Hepatocyte (in vitro differentiated cells): ENCODE data around the gene PIP5K1C. TPM values are rescaled to one million over a fixed set of nuclear protein-coding genes. Genes with fewer than 3 reads are reported as not detected.

Source experiments
- DNase-seq: peaks from one replicate; pipeline ENCODE4 v3.0.0-alpha.2; 2016; ENCODE audit warnings: low spot score
- H2AFZ ChIP-seq: fragments of 200-600 bp; sonication (generic); 2 replicates; pipeline ENCODE4 v1.6.0; 2016; ENCODE audit warnings: antibody characterized with exemption, mild to moderate bottlenecking
- H3K27ac ChIP-seq: fragments of 200-600 bp; sonication (generic); 2 replicates; pipeline ENCODE4 v1.5.1; 2016; ENCODE audit warnings: mild to moderate bottlenecking
- H3K27me3 ChIP-seq: fragments of 200-600 bp; sonication (generic); 2 replicates; pipeline ENCODE4 v1.6.1; 2016
- H3K36me3 ChIP-seq: fragments of 200-600 bp; sonication (generic); replicated peaks from 2 replicates; pipeline ENCODE4 v1.5.1; 2016; ENCODE audit warnings: low read depth; ENCODE audit not compliant: insufficient read depth
- H3K4me1 ChIP-seq: fragments of 200-600 bp; sonication (generic); 2 replicates; pipeline ENCODE4 v1.5.1; 2016; ENCODE audit warnings: mild to moderate bottlenecking, moderate library complexity; ENCODE audit not compliant: insufficient read depth
- H3K4me2 ChIP-seq: fragments of 200-600 bp; sonication (generic); 2 replicates; pipeline ENCODE4 v1.6.0; 2016
- H3K4me3 ChIP-seq: fragments of 200-600 bp; sonication (generic); 2 replicates; pipeline ENCODE4 v1.5.1; 2016; ENCODE audit warnings: mild to moderate bottlenecking
- H3K79me2 ChIP-seq: fragments of 200-600 bp; sonication (generic); 2 replicates; pipeline ENCODE4 v1.6.0; 2017; ENCODE audit warnings: mild to moderate bottlenecking
- H3K9me2 ChIP-seq: fragments of 200-600 bp; sonication (generic); replicated peaks from 2 replicates; pipeline ENCODE4 v1.6.0; 2017; ENCODE audit warnings: mild to moderate bottlenecking; ENCODE audit not compliant: insufficient read depth
- H3K9me3 ChIP-seq: fragments of 200-600 bp; sonication (generic); 2 replicates; pipeline ENCODE4 v1.5.1; 2016; ENCODE audit warnings: low read depth, mild to moderate bottlenecking
- H4K20me1 ChIP-seq: fragments of 200-600 bp; sonication (generic); 2 replicates; pipeline ENCODE4 v1.6.0; 2016; ENCODE audit warnings: mild to moderate bottlenecking; ENCODE audit not compliant: insufficient read depth, poor library complexity, severe bottlenecking
- CTCF ChIP-seq: fragments of 200-600 bp; sonication (generic); IDR thresholded peaks from 2 replicates; pipeline ENCODE4 v1.5.1; 2016; ENCODE audit warnings: antibody characterized with exemption, mild to moderate bottlenecking; ENCODE audit not compliant: poor library complexity
- EZH2 ChIP-seq: fragments of 200-600 bp; sonication (generic); IDR thresholded peaks from 2 replicates; pipeline ENCODE4 v1.6.1; 2016; ENCODE audit warnings: antibody characterized with exemption, mild to moderate bottlenecking, borderline replicate concordance
- EZH2phosphoT487 ChIP-seq: fragments of 200-600 bp; sonication (generic); IDR thresholded peaks from one replicate; pipeline ENCODE4 v1.6.1; 2018; ENCODE audit warnings: antibody characterized with exemption, mild to moderate bottlenecking, low read depth, moderate library complexity; ENCODE audit not compliant: unreplicated experiment, severe bottlenecking
- WGBS: methylation state at CpG from one replicate; pipeline ENCODE4 v1.1.6; 2016; ENCODE audit warnings: low lambda C conversion rate; ENCODE audit errors: missing lambda C conversion rate; 5-methylcytosine and 5-hydroxymethylcytosine counted together
- polyA plus RNA-seq: library from polyadenylated mRNA; unstranded; fragments of >200 nt; fragmentation: Nextera tagmentation; extraction: Ambion mirVana; gene quantifications from 2 replicates; pipeline ENCODE4 v1.2.1, GENCODE V29; 2016
- total RNA-seq: library from RNA; depleted of rRNA; stranded (reverse); fragments of >200 nt; gene quantifications from 2 replicates; pipeline ENCODE4 v1.2.3, GENCODE V29; 2014

The PIP5K1C gene
- total and polyA plus RNA-seq, 2 experiments from 2014 or later, result 20.7 to 37.1 TPM

- TF ChIP-seq CTCF, result no peak
- TF ChIP-seq EZH2phosphoT487, result no peak
- TF ChIP-seq EZH2, result no peak
- no peaks in the 10 kb centered on the region for H3K9me2 ChIP-seq
- DNase-seq, result no peak
- H3K27me3 ChIP-seq, result no peaks in the 10 kb centered on the region
- WGBS, result 90% methylated on average over 12 of the region's 12 CpGs
- H2AFZ ChIP-seq, result no peak overlapping the region
- H4K20me1 ChIP-seq, result peaks cover 6% of the 10 kb centered on the region
- H3K27ac ChIP-seq, result no peak overlapping the region
- H3K36me3 ChIP-seq, result no peaks in the 10 kb centered on the region
- no peak overlapping the region for H3K4me2 ChIP-seq
- peaks cover 9% of the 10 kb centered on the region for H3K4me1 ChIP-seq
- no peaks in the 10 kb centered on the region for H3K9me3 ChIP-seq
- H3K4me3 ChIP-seq, result no peak overlapping the region
- H3K79me2 ChIP-seq, result peaks cover 22% of the 10 kb centered on the region
These were observed 78.0 kb downstream of the PIP5K1C start for GRCh38 chr19:3622224-3622623.

GRCh38 chr19:3621689-3622088 lies 78.6 kb downstream of the PIP5K1C start:
- no peaks in the 10 kb centered on the region for H3K36me3 ChIP-seq
- H3K4me2 ChIP-seq, result no peak overlapping the region
- peaks cover 6% of the 10 kb centered on the region for H4K20me1 ChIP-seq
- DNase-seq, result no peak
- H3K4me1 ChIP-seq, result peaks cover 9% of the 10 kb centered on the region
- no peak overlapping the region for H3K4me3 ChIP-seq
- peaks cover 22% of the 10 kb centered on the region for H3K79me2 ChIP-seq
- H3K27ac ChIP-seq, result no peak overlapping the region
- H3K9me3 ChIP-seq, result no peaks in the 10 kb centered on the region
- no peaks in the 10 kb centered on the region for H3K27me3 ChIP-seq
- 100% methylated on average over 4 of the region's 15 CpGs for WGBS
- no peak for TF ChIP-seq EZH2
- TF ChIP-seq EZH2phosphoT487, result no peak
- TF ChIP-seq CTCF, result no peak
- no peak overlapping the region for H2AFZ ChIP-seq
- no peaks in the 10 kb centered on the region for H3K9me2 ChIP-seq

GRCh38 chr19:3620817-3621547 lies 79.3 kb downstream of the PIP5K1C start:
- H3K27ac ChIP-seq, result no peak overlapping the region
- TF ChIP-seq CTCF, result no peak
- no peak for TF ChIP-seq EZH2
- no peak for DNase-seq
- no peak overlapping the region for H3K4me2 ChIP-seq
- H3K79me2 ChIP-seq, result peaks cover 19% of the 10 kb centered on the region
- WGBS, result 92% methylated on average over 24 of the region's 24 CpGs
- peaks cover 9% of the 10 kb centered on the region for H3K4me1 ChIP-seq
- H4K20me1 ChIP-seq, result peaks cover 6% of the 10 kb centered on the region
- H3K36me3 ChIP-seq, result no peaks in the 10 kb centered on the region
- H3K27me3 ChIP-seq, result no peaks in the 10 kb centered on the region
- H3K4me3 ChIP-seq, result no peak overlapping the region
- H2AFZ ChIP-seq, result no peak overlapping the region
- H3K9me3 ChIP-seq, result no peaks in the 10 kb centered on the region
- no peaks in the 10 kb centered on the region for H3K9me2 ChIP-seq
